Left lobe of liver (tissue), 2 donors: ENCODE results near the gene TMEM259. TPM values are rescaled to one million over a fixed set of nuclear protein-coding genes. Genes with fewer than 3 reads are reported as not detected.

ENCODE experiments used
- ATAC-seq: fragments of 200-7000 bp; cut with Tn5 transposase; one replicate; pipeline ENCODE4 v1.9.1; 2020; ENCODE audit warnings: mild to moderate bottlenecking, moderate library complexity
- DNase-seq: peaks from one replicate; pipeline ENCODE4 v3.0.0-alpha.2; 2020; ENCODE audit warnings: low spot score
- total RNA-seq: library from RNA; stranded (reverse); gene quantifications from one replicate; pipeline ENCODE4 v1.2.1, GENCODE V29; 2021
- donor health status: DM: no; HTN: no; CAD: no; lungs with moderate emphysema.
- donor health status: DM: no; HTN: yes; CAD: no.

The TMEM259 gene
- total RNA-seq, 1 donor from 2014 or later: 117 TPM

DNA sequence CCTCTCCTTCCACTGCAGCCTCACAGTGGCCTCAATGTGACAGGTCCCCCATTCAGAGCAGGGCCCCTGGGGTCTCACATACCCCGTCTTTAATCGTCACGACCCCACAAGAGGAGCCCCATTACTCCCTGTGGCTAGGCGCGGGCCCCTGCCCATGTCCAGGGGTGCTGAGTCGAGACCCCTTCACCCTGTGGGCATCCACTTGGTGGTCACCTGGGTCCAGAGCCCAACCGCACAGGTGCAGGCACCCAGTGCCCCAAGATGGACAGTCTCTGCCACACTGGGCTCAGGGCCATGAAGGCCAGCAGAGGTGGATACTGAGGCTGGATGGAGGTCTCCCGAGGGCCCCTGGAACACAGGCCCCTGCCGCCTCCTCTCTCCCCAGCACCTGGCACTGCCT, 3.0 kb downstream of the TMEM259 start:
- ATAC-seq (no peak), DNase-seq (no peak)

- DNase-seq (no peak), ATAC-seq (no peak)
These were observed 3.6 kb downstream of the TMEM259 start for GRCh38 chr19:1017115-1017905.

DNA sequence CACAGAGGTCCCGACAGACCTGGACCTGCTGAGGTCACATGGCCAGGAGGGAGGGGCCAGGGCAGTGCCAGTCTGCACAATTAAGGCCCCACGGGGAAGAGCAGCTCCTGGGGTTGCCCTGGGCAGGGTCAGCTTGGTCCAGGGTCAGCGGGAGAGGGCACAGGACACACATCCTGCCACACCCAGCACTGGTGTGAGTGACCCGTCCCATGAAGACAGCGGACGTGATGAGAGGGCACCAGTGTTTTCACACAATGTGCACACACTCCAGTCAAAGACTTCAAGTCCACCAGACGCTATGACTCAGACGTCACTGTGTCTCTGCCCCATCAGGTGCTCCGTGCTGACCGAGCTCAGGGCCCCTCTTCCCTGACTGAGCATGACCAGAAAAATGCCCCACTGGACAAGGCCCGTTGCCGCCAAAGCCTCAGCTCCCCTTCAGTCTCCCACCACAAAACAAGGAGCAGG, 4.2 kb downstream of the TMEM259 start:
- ATAC-seq (peak; percentile 53), DNase-seq (peak; percentile 84)

GRCh38 chr19:1015782-1016646, 4.9 kb downstream of the TMEM259 start:
- ATAC-seq: no peak
- DNase-seq: no peak

DNA sequence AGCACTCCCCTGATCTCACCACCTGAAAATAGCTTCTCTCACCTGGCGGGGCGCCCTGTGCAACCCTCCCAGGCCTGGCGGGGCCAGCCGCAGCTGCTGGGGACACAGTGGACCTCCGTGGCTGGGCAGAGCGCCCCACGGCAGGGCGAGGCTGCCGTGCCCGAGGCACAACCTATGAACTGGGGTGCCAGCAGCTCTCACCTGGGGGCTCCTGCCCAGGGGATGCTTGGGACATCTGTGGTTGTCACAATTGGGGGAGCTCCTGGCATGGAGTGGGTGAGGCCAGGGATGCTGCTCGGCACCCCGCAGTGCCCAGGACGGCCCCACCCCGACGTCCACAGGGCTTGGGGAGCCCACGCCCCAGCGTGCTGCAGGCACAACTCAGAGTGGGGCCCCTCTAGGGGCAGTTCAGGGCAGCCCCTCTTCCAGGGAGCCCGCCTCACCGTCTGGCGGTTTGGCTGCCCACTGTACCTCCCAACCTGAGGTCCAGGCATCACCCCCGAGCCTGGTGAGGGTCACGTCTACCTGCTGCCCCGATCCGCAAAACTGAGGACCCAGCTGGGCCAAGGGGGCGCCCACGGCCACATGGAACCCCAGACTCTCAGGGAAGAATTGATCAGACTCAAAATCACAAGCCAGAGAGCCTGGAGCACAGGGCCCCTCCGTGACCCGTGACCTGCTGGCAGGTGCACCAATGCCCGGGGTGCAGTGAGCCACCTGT, 5.7 kb downstream of the TMEM259 start:
- no peak for DNase-seq
- ATAC-seq: no peak

GRCh38 chr19:1014161-1015060, 6.5 kb downstream of the TMEM259 start:
- DNase-seq (no peak), ATAC-seq (no peak)

- DNase-seq (no peak), ATAC-seq (no peak)
These were observed 7.7 kb downstream of the TMEM259 start for GRCh38 chr19:1013218-1013617.

- ATAC-seq: no peak
- no peak for DNase-seq
These were observed 8.6 kb downstream of the TMEM259 start for GRCh38 chr19:1012334-1012733.

DNA sequence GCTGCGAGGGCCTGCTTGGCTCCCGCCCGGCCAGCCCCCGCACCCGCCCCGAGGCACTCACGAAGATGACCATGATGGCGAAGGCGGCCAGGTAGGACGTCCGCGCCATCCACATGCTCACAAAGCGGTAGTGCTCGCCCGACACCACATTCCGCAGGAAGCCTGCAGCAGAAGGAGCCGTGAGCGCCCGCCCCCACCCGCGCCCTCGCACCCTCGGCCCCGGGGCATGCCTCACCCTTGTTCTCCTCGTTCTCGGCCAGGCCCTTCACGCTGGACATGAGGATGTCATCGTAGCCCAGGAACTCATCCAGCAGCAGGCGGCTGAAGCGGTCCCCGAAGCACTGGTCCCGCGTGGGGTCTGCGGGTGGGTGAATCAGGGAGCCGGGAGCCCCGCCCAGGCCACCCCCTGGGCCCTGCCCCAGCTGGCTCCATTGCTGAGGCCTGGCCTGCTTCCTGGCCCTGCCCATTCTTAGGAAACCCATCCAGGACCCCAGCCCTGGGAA, 9.0 kb downstream of the TMEM259 start:
- ATAC-seq: no peak
- no peak for DNase-seq

DNA sequence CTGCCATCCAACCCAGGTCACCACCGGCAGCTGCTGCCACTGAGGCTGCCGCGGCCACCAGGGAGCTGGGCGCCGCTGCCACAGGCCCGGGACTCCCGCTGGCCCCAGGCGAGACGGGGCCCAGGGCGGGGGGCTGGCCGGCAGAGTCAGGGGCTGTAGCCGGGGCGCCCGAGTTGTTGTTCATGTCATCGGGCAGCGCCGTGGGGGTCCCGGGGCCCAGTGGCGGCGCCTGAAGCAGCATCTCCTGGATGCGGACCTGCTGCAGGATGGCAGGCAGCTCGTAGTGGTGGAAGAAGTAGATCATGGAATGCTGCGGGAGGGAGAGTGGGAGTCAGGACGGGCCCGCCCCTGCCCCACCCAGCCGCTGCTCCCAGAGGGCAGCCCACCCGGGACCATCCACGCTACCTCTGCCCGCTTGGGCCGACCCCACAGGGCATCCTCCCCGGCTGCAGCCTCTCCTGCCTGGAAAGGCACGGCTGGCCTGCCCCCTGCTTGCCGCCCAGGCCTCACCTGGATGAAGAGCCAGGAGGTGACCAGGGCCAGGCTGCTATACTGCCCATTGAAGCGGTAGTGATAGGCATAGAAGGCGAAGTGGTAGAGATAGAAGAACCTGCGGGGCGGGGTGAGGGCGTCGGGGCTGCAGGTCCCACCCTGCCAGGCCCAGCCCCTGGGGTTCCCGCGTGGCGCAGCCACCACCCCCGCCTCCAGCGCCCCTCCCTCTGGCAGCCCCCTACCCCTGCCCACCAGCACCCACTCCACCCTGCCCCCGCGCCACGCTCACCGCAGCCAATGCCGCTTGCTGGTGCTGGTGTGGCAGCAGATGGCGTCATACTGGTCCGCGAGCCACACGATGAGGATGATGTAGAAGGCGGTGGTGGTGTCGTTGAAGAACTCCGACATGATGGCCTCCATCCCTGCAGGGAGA, 10.1 kb downstream of the TMEM259 start:
- ATAC-seq (no peak), DNase-seq (no peak)

GRCh38 chr19:1009981-1010538, 10.9 kb downstream of the TMEM259 start:
- no peak for ATAC-seq
- no peak for DNase-seq

- ATAC-seq (peak; percentile 6), DNase-seq (no peak)
These were observed 11.6 kb downstream of the TMEM259 start for GRCh38 chr19:1009041-1009980.

DNA sequence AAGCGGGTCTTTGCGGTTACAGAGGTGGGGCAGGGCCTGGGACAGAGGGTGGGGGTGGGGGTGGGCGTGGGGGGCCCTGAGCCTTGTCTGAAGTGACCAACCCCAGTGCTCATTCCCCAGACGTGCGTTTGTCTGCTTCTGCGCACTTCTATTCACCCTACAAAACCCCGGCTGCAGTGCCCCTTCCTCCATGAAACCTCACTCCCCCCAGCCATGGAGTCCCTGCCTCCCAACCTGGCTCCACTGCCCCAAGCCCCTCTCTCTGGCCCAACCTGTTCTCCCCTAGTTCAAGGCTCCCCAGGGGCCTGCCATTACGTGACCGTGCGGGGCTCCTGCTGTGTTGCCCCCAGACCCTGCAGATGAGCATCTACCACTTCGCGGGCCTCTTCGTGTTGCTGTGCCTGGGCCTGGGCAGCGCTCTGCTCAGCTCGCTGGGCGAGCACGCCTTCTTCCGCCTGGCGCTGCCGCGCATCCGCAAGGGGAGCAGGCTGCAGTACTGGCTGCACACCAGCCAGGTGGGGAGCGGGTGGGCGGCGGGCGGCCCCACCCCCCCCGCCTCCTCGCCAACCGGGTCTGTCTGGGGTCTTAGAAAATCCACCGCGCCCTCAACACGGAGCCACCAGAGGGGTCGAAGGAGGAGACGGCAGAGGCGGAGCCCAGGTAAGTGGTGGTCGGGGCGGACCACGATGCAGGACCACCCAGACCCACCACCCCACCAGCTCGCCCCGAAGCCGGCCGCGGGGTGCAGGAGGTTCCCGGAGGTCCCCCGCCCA, 12.5 kb downstream of the TMEM259 start:
- no peak for DNase-seq
- ATAC-seq: no peak

- DNase-seq (no peak), ATAC-seq (no peak)
These were observed 13.3 kb downstream of the TMEM259 start for GRCh38 chr19:1007399-1008251.

DNA sequence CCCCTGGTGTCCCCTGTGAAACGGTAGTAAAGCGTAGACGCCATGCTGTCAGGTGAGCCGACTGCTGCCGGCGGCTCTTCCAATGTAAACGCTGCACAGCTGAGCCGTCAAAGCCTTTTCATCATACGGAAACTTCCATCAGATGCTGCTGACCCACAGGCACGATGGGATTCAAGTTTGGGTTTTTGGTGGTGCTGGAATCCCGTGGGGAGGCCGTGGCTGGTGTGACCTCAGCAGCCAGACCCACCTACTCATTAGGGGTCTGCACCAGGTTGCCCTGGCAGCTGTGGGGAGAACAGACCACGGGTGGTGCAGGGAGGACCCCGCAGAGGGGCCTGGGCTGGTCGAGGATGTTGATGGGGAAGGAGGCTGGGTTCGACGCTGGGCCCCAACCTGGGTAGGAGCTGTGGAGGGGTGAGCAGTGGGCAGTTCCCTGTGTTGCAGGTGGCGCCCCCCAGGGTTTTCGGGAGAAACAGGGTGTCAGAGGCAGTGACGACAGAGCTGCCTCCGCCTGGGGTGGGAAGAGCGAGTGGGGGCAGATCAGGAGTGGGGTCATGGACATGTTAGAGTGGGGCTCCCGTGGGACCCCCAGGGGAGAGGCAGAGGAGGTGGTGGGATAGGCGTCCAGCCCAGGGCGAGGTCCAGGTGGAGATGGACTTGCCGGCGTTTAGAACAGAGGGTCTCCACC, 14.1 kb downstream of the TMEM259 start:
- no peak for ATAC-seq

More for the DNA sequence above, 14.1 kb downstream of the TMEM259 start:
- DNase-seq: no peak
